Epithelial cell of proximal tubule (primary cell): Measurements from ENCODE around the gene ACE. TPM values are rescaled to one million over a fixed set of nuclear protein-coding genes. Genes with fewer than 3 reads are reported as not detected.

Experiments used
- DNase-seq: peaks from one replicate; pipeline ENCODE4 v3.0.0-alpha.2; 2011; ENCODE audit warnings: low read depth
- H3K4me3 ChIP-seq: 2 replicates; pipeline ENCODE4 v1.5.1; 2011; ENCODE audit warnings: low read depth, mild to moderate bottlenecking, low read length
- total RNA-seq: library from RNA; depleted of rRNA; stranded (reverse); fragments of >200 nt; gene quantifications from 2 replicates; pipeline ENCODE4 v1.2.3, GENCODE V29; 2015
- TF ChIP-seq, protein P1 (sequence below): conservative IDR thresholded peaks from 2 replicates; pipeline ENCODE4 v1.5.1; 2012; ENCODE audit warnings: low read depth, mild to moderate bottlenecking, low read length

ACE gene
- 0.07 and 1.3 TPM in 2 replicates for total RNA-seq

DNA sequence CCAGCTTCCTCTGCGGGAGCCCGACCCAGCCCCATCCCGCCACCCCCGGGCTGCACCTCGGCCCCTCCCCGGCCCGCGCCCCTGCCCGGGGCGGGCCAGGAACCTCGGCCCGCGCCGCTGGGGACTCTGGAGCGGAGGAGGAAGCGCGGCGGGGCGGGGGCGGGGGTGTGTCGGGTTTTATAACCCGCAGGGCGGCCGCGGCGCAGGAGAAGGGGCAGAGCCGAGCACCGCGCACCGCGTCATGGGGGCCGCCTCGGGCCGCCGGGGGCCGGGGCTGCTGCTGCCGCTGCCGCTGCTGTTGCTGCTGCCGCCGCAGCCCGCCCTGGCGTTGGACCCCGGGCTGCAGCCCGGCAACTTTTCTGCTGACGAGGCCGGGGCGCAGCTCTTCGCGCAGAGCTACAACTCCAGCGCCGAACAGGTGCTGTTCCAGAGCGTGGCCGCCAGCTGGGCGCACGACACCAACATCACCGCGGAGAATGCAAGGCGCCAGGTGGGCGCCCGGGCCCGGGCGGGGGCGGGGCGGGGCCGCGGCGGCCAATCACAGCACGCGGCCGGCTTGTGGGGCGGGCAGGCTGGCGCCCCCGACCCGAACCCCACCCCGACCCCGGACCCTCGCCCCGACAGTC is at the start of gene ACE:
Gene ACE (plus strand): TSS at position 208 of the 626 bp plus-strand sequence. CDS start 34 bp downstream, at position 242.
- TF ChIP-seq, protein P1, sequence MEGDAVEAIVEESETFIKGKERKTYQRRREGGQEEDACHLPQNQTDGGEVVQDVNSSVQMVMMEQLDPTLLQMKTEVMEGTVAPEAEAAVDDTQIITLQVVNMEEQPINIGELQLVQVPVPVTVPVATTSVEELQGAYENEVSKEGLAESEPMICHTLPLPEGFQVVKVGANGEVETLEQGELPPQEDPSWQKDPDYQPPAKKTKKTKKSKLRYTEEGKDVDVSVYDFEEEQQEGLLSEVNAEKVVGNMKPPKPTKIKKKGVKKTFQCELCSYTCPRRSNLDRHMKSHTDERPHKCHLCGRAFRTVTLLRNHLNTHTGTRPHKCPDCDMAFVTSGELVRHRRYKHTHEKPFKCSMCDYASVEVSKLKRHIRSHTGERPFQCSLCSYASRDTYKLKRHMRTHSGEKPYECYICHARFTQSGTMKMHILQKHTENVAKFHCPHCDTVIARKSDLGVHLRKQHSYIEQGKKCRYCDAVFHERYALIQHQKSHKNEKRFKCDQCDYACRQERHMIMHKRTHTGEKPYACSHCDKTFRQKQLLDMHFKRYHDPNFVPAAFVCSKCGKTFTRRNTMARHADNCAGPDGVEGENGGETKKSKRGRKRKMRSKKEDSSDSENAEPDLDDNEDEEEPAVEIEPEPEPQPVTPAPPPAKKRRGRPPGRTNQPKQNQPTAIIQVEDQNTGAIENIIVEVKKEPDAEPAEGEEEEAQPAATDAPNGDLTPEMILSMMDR = no peak
- no peak for DNase-seq
- peak within 1 kb of the TSS; percentile 42 for H3K4me3 ChIP-seq

DNA sequence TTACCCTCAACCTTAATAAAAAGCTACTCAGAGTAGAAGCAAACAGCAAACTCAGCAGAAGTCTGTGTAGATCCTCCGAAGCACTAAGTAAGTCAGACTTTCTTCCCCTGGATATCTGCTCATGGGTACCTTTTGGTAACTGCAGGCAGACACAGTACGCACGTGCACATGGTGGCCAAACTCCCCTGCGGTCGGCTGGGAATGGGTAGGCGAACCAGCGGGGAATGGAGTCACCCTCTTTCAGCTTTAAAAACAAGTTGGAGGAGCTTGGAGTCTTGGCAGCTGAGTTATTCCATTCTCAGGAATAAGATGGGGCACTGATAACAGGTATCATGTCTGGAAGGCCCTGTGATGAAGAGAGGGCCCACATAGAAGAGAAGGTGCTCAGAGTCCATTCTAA is 47.1 kb upstream of the ACE start:
- no peak overlapping the region for H3K4me3 ChIP-seq
- DNase-seq = no peak
- TF ChIP-seq, protein P1 = no peak

DNA sequence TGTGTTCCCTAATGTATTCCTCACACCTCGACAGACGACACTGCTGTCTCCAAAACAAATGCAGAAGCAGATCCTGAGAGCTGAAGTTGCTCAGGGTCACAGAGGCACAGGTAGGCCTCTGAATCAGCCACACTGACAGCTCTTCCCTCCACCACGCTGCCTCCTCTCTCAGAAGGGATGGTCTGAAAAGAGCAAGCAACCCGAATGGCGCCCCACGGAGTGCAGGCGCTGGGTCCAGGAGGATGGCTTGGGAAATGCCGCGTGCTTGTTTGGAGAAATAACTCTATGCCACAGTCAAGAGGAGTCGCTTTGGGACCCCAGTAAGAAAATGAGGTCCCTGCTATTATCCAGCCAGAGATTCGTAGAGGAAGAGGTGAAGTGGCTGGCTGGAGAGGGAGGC is 46.6 kb upstream of the ACE start:
- no peak for DNase-seq
- no peak overlapping the region for H3K4me3 ChIP-seq
- TF ChIP-seq, protein P1 = no peak

DNA sequence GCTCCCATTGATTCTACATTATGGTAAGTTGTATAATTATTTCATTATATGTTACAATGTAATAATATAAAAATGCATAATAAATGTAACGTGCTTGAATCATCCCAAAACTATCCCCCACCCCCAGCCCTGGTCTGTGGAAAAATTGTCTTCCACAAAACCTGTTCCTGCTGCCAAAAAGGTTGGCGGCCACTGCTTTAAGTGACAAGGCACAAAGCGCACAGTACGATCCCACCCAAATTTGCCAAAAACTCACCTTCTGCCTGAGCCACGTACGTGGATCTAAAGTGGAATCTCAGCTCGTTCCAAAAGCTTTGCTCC is 45.3 kb upstream of the ACE start:
- no peak overlapping the region for H3K4me3 ChIP-seq
- TF ChIP-seq, protein P1 = no peak
- DNase-seq = no peak

DNA sequence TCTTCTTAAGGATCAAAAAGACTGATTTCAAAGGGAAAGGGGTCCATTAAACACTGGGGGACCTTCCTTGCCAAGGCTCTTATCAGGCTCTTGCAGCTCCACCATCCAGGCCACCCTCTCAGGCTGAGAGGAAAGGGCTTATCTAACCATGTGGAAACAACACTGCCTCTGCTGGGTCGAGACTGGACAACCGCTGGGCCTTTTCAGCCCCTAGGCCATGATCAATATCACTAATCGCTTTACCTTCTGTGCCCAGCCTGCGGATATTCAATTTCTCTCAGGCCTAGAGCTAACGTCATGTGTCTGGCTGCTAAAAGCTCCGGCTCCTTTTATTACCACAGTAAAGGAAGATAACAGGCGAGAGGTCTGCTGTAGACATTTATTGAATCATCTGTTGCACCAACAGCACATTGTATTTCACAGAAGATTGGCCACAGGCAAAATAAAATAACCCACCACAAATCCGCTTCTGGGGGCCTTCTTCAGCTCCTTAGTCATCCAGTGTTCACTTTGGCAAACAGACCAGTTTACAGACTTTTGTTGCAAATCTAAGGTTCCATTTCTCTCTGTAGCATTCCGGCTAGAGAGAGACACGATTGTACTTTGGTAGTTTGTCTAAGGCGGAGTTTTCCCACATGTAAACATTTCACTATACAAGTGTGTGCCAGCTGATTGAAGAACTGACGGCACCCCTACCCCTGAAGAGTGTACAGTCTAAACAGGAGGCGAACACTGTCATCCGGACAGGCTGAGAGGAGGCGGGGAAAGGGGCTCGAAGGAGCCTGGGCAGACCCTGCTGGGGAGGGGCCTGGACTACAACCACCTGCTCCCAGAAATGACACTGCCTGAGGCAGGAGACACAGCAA is 44.7 kb upstream of the ACE start:
- DNase-seq = no peak
- TF ChIP-seq, protein P1 = no peak

DNA sequence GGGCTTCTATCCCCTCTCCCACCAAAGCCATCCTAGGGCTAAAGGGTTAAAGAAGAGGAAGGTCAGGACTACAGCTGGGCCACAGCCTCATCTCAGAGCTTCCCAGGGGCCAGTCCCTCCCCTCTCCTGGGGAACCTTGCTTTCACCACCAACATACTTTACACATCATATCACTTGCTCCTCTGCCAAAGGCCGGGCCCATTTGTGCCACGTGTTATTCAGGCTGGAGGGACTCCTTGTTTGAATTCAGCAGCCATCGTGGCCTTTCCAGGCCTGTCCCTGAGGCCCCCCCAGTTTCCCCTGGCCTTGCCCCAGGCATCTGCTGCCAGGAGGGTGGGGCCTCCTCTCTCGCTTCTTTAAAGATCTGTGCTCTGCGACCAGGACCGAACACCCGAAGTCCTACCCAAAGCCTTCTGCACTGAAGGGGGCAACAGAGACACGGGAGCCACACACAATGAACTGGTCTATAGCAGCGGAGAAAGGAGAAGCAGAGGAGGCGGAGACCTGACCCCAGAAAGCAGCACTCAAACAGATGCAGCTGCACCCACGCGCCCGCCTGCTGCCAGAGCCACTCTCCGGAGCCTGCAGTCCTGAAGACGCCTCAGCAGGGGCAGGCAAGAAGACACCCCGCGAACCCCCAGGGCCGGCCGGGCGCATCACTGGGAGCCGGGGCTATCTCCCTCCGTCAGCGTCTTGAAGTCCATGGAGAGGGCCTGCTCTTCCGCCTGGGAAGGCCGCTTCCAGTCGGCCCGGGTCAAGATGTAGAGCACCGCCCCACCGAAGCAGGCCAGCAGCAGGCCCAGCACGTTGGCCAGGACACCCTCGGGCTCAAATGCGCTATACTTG is 42.9 kb upstream of the ACE start:
- TF ChIP-seq, protein P1 = no peak
- H3K4me3 ChIP-seq = no peak overlapping the region
- DNase-seq = no peak

More for the DNA sequence above, 44.7 kb upstream of the ACE start:
- no peak overlapping the region for H3K4me3 ChIP-seq
